HG03354 (cell line): ENCODE measurements around the gene CCDC83.
"Not testable (repeated sequence)": the region's sequence is repeated elsewhere in the genome, so short reads cannot be mapped to it uniquely, and the experiment has no call there.

Experiments
- ATAC-seq: cut with Tn5 transposase; IDR thresholded peaks from one replicate; pipeline ENCODE4 v1.9.1; 2021; ENCODE audit warnings: mild to moderate bottlenecking; ENCODE audit not compliant: unreplicated experiment, poor library complexity, severe bottlenecking

Gene CCDC83

DNA sequence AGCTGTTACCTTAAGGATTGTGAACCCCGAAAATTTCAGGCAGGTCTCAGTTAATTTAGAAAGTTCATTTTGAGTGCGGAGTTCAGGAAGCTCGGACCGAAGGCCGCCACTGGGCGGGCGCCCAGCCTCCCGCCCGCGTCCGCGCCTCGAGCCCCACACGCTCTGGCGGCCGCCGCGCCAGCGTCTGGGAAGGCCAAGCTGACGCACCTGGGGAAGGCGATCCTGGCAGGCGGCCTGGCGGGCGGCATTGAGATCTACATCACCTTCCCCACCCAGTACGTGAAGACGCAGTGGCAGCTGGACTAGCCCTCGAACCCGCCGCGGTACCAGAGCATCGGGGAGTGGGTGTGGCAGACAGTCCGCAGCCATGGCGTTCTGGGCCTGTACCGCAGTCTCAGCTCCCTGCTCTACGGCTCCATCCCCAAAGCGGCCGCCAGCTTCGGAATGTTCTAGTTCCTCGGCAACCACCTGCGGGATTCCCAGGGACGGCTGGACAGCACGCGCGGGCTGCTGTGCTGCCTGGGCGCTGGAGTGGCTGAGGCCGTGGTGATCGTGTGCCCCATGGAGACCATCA, 79.5 kb downstream of the CCDC83 start:
- no peak for ATAC-seq

DNA sequence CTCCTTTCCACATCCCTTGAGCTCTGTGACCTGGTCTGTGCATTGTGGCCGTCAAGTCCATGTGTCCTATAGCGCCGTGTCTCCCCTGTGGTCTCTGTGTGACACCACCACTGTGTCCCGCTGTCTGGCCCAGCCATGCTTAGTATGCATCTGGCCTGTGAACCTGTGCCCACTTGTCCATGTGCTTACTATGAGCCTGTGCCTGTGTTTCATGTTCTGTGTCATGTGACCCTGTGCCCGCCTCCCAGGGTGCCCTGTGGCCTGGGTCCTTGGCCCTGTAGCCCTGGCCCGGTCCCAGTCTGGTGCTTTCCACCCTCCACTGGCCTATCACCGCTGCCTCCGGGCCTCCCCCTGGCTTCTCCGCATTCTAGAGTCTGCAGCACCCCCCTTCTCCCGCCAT, 80.6 kb downstream of the CCDC83 start:
- ATAC-seq: no peak

DNA sequence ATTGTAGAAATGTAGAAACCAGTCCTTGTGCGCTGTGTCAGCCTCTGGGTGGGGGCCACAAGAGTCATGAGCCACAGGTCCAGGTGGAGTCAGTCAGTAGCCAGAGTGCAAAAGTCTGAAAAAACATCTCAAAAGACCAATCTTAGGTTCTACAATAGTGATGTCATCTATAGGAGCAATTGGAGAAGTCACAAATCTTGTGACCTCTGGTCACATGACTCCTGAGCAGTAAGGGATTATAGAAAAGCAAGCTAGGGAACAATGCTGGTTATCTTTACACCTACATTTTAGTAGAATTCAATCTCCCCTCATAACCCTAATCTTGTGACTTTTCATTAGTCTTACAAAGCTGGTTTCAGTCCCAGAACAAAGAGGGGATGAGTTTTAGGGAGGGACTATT, 82.7 kb downstream of the CCDC83 start:
- ATAC-seq: no peak

- ATAC-seq: no peak
Observed at GRCh38 chr11:85939099-85940015, 84.2 kb downstream of the CCDC83 start.

DNA sequence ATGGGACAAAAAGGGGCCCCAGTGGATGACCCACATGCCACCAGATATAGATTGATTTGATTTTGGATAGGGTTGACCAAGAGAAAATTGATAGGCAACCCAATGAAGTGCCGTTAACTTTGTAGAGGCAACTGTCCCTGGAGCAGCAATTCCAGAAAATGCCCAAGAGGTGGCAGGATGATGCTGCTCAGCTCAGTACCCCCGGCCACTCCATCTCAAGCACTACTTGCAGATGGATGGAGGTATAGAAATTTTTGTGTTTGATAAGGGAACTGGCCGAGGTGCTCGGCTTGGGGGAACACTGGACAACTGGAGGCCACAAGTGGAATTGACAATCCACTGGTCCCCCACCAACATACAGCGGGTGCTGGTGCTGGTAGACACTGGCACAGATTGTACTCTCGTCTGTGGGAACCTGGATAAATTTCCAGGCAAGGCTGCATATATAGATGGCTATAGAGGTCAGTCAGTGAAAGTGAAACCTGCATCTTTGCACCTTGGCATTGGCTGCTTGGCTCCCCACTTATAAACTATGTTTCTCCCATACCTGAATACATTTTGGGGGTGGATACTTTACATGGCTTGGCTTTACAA, 86.3 kb downstream of the CCDC83 start:
- ATAC-seq: peak; percentile 78

DNA sequence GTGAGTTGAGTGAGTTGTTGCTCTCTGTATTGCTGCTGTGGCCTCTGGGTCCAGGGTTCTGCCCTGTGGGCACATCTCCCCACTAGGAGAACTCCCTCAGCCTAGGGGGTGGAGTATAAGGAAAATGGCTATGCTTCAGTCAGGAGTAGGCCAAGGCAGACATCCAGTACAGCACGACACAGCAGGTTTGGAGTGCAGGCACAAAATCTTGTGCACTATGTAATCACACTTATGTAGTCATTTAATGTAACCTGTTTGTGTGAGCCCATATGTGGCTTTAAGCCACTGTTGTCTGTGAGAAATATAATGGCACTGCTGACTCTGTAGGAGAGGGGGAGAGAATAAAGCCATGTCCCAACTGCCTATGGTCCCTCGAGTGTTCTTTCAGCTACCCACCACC, 90.1 kb downstream of the CCDC83 start:
- no peak for ATAC-seq

DNA sequence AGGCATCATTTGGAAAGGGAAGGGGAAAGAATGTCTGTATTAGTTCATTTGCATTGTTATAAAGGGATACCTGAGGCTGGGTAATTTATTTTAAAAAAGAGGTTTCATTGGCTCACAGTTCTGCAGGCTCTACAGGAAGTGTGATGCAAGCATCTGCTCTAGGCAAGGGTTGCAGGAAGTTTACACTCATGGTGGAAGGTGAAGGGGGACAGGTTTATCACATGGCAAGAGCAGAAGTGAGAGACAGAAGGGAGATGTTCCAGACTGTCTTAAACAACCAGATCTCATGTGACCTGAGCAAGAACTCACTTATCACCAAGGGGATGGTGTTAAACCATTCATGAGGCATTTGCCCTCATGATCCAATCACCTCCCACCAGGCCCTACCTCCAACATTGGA, 90.6 kb downstream of the CCDC83 start:
- ATAC-seq: no peak

DNA sequence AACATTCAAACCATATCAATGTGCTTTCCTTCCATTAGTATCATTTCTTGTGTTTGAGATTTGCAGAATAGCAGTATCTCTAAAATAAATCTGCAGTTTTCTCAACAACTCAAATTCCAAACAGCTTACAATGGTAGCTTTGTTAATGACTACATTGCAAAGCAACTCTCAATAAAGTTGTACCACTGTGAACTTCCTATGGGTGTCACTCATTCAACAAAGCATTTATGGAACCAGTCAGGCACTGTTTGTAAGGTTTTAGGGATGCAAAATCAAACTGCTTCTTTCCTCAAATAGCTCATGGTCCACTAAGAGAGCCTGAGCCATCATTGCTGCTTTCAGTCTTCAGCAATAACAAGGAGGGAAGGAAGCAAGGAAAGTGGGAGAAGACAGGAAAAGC, 91.0 kb downstream of the CCDC83 start:
- no peak for ATAC-seq

GRCh38 chr11:85947431-85948272, 92.5 kb downstream of the CCDC83 start:
- ATAC-seq: no peak

GRCh38 chr11:85948884-85949283, 93.7 kb downstream of the CCDC83 start:
- ATAC-seq: peak; percentile 43

DNA sequence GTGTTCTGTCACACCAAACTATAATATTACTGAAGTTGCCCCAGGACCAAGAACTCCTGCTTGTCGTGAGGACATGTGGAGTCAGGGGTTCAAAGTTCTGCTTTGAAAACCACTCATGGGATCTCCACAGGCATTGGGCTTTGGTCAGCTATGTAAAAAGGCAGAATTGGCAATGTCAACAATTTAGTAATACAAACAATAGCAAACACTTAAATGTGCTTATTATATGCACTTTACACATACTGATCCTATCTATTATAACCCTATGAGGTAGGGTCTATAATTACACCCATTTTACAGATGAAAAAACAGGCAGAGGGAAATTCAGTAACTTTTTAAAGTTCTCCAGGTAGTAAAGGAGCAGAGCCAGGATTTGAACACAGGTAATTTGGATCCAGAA, 94.6 kb downstream of the CCDC83 start:
- no peak for ATAC-seq

DNA sequence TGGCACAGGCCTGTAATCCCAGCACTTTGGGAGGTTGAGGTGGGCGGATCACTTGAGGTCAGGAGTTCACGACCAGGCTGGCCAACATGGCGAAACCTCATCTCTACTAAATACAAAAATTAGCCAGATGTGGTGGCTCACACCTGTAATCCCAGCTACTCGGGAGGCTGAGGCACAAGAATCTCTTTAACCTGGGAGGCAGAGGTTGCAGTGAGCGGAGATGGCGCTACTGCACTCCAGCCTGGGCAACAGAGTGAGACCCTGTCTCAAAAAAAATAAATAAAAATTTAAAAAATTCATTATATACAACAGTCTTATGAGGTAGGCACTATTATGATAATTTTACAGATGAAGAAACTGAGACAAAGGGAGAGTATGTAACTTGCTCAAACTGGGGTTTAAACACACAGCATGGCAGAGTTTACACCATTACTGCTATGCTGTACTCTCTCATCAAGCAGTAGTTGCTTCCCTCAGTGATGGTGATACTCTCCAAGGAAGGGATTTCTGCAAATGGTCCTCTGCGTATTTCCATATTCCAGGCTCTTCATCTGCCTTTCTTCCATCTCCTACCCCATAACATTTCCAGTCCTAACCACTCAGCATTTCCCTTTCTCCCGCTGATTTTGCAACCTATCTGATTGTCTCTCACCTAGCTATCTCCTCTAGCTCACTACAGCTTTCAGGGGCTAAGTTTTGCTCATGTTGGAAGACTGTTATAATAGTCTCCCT, 95.3 kb downstream of the CCDC83 start:
- no peak for ATAC-seq

- no peak for ATAC-seq
Observed at GRCh38 chr11:85951049-85951405, 95.8 kb downstream of the CCDC83 start.

DNA sequence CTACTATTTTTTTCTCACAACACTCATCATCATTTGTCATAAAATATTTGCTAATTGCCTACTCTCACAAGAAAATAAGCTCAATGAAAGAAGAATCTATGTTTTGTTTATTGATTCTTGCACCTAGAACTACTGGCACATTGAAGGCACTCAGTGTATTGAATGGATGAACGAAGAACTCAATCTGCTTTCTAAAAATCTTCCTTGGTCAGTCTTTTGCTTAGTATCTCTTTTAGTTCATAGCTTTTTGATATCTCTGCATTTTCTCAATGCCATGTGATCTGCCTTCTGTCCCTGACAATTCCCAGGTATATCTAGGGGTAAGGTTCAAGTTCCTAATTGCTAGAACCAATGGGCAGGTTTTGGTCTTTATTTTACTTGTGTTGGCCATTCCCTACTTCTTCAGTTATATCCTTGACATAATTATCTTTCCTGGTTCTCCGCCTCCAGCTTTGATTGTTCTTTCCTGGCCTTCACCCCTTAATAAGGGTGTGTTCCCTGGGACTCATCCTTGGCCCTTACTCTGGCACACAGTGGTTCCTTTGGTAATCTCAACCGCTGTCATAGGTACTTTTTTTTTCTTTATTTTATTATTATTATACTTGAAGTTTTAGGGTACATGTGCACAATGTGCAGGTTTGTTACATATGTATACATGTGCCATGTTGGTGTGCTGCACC, 96.4 kb downstream of the CCDC83 start:
- ATAC-seq: no peak

DNA sequence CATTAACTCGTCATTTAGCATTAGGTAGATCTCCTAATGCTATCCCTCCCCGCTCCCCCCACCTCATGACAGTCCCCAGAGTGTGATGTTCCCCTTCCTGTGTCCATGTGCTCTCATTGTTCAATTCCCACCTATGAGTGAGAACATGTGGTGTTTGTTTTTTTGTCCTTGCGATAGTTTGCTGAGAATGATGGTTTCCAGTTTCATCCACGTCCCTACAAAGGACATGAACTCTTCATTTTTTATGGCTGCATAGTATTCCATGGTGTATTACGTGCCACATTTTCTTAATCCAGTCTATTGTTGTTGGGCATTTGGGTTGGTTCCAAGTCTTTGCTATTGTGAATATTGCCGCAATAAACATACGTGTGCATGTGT, 96.9 kb downstream of the CCDC83 start:
- ATAC-seq: not testable (repeated sequence)

DNA sequence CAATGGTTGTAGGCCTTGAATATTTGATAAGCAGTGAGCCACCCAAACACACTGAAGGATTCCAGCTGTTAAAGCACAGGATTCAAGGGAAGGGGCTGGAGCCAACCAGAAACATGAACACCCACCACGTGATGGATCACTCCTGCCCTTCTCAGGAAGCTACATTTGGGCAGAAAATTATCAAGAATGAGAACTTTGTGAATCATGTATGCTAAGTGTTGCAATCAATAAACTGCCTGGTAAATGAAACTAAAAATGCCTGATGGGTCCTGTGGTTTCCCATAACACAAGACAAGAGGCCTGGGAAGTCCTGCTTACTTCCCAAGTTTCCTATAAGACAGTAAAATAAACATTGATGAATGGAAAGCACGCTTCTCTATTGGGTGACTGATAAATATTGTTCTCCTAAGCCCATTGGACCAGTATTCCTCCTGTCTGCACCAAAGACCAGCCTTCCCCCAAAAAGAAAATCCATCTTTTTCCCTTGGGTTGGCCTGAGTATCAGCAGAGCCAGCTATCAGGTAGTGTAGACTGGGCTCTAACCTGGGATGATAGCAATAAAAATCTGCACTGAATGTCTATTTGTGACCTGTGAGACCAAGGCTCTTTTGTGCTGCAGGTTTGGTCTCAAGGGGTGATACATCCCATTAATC, 98.4 kb downstream of the CCDC83 start:
- ATAC-seq: no peak

DNA sequence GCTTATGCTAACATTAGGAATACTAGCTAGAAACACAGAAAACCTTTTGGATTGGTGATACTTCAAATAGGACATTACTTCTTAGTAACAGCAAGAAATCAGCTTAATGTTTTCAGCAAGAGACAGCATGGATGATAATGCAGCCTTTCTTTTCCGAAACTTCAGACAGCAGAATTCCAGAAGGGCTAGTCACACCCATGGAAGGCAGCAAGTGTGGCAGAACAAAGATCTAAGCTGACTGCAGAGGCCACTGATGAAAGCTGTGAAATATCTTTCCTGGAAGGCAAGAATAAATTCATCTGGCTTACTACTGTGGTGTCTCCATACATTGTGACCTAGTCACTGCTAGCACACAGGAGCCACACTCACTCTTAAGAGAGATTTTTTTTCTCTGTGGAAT, 100.3 kb downstream of the CCDC83 start:
- no peak for ATAC-seq

- no peak for ATAC-seq
Observed at GRCh38 chr11:85960678-85961077, 105.5 kb downstream of the CCDC83 start.

GRCh38 chr11:85961130-85961529, 105.9 kb downstream of the CCDC83 start:
- ATAC-seq: no peak
